HG03135 (cell line): ENCODE measurements around the gene CCL3.
A peak's percentile ranks its signal among the peaks of the same experiment; 100 is the strongest.
"Not testable (repeated sequence)": the region's sequence is repeated elsewhere in the genome, so short reads cannot be mapped to it uniquely, and the experiment has no call there.

Experiments
- ATAC-seq: cut with Tn5 transposase; IDR thresholded peaks from one replicate; pipeline ENCODE4 v1.9.1; 2021; ENCODE audit warnings: mild to moderate bottlenecking, moderate library complexity; ENCODE audit not compliant: unreplicated experiment

The CCL3 gene

GRCh38 chr17:36087897-36088572 is 1.9 kb downstream of the CCL3 start:
- ATAC-seq = not testable (repeated sequence)

GRCh38 chr17:36087471-36087870 is 2.5 kb downstream of the CCL3 start:
- ATAC-seq = not testable (repeated sequence)

DNA sequence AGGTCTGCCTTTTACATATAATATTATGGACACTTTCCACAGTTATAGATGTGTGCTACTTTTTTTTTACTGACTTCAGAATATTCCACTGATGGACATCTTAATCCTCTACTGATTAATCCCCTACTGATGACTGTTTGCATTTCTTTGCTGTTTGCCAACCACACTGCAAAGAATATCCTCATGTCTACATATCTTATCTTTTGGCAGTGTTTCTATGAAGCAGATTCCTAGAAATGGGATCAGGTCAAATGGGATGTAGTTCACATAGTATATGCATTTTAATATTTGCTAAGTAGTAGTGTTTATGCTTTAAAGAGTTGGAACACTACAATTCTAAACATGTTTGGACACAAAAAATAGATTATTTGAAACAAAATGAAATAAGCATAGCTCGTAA is 3.2 kb downstream of the CCL3 start:
- no peak for ATAC-seq

DNA sequence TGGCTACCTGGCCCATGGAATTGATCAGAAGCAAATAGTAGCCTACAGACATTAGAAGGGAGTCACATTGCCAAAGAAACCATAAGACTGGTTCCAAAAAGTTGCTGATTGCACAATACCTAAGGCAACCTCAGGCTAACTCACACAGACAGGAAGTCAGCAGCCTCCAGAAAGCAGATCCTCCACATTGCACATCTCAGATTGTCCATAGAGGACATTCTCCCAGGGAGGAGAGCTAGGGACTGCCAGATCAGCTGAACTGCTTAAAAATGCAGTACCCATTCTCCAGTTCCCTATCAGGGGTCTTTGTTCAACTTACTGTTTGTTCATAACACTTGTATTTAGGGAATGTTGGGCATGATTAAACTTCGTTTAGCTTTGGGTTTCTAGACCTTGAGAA is 4.2 kb downstream of the CCL3 start:
- no peak for ATAC-seq

- ATAC-seq = not testable (repeated sequence)
Observed at GRCh38 chr17:36083691-36084090, 6.3 kb downstream of the CCL3 start.

DNA sequence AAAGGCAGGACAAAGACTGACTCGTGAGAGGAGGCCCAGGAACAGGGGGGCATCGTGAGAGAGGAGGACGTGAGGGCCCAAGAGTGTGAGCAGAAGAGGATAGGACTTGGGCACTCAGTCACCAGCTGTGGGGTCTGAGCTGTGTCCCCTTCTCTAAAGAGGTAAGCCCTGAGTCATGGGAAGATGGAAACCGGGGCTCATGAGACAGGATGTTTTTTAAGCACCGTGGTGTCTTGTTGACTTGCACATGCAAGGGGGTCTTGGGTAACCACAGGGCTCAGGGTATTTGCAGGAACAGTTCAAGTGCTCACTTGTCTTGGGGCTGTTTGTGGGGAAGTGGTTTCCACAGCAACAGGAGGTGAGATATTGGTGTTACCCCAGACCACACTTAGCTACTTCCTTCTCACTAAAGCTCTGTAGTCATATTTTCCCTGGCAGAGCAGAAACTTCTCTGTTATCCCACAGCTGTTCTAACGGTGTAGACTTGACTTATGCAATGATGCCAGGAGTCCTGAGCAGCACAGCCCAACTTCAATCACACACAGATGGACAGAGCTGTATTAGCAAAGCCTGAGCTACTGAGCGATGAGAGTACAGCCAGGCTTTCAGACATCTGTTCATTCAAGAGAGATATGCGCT is 7.3 kb downstream of the CCL3 start:
- ATAC-seq = peak; percentile 48

- not testable (repeated sequence) for ATAC-seq
Observed at GRCh38 chr17:36081681-36082471, 8.1 kb downstream of the CCL3 start.

DNA sequence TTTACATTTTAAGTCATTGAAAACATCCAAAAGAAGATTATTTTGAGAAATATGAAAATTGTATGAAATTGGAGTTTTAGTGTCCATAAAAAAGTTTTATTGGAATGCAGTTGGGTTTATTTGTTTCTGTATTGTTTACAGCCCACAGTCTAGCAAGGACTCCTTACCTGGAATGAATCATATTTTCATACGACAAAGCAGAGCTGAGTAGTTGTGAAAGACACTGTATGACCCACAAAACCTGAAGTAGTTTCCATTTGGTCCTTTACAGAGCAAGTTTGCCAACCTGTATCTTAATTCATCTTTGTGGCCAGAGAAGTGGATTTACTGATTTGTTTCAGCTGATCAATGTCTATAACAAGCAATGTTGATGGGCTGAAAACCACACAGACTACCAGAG is 15.6 kb downstream of the CCL3 start:
- ATAC-seq = no peak

DNA sequence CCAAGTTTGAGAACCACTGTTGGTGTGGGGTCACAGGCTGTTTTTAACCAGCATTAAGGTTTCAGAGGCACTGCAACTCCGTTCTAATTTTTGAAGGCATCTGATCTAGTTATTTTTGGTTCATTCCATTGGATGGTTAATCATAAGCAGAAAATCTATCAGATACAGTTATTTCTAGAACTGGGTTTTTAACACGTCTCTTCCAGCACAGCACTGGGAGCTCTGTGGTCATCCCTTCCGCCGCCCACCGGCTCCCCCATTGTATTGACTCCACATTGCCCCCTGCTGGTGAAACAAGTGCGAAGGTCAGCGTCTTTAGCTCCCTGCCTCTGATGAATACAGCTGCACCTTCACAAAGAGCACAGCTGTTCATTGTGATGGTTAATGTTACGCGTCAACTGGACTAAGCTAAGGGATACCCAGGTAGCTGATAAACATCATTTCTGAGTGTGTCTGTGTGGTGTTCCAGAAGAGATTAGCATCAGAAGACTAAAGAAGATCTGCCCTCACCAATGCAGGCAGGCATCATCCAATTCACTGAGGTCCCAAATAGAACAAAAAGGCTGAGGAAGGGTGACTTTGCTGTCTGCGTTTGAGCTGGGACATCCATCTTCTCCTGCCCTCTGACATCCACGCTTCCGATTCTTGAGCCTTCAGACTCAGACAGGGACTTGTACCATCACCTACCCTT is 17.4 kb downstream of the CCL3 start:
- no peak for ATAC-seq

DNA sequence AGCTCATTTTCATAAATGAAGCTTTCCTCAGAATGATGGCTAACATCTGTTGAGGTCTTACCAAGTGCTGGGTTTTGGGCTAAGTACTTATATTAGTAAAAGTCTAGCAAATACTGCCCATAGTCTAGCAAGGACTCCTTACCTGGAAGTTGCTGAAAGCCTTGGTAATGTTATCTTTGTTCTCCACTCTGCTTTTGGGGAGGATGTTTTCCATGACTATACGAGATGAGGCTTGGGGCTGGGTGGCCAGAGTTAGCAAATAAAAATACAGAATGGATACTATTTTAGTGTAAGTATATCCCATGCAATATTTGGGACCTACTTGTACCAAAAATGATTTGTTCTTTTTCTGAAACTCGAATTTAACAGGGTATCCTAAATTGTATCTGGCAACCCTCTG is 18.2 kb downstream of the CCL3 start:
- ATAC-seq = no peak

DNA sequence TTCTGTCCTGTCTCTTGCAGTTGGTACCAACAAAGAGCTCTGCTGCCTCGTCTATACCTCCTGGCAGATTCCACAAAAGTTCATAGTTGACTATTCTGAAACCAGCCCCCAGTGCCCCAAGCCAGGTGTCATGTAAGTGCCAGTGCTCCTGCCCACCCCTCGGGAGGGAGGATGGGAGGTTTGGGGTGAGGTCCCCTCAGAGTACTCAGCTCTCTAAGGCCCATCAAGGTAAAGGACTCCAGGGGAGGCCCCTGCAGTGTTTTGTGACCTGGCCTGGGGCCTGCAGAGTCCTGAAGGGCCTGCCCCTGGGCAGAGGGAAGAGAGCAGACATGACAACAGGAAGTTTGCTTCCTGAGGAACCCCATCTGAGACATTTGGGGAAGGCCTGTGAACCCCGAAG is 19.5 kb downstream of the CCL3 start:
- ATAC-seq = no peak

GRCh38 chr17:36069136-36069535 is 20.8 kb downstream of the CCL3 start:
- no peak for ATAC-seq

- ATAC-seq = no peak
Observed at GRCh38 chr17:36068524-36068923, 21.4 kb downstream of the CCL3 start.

DNA sequence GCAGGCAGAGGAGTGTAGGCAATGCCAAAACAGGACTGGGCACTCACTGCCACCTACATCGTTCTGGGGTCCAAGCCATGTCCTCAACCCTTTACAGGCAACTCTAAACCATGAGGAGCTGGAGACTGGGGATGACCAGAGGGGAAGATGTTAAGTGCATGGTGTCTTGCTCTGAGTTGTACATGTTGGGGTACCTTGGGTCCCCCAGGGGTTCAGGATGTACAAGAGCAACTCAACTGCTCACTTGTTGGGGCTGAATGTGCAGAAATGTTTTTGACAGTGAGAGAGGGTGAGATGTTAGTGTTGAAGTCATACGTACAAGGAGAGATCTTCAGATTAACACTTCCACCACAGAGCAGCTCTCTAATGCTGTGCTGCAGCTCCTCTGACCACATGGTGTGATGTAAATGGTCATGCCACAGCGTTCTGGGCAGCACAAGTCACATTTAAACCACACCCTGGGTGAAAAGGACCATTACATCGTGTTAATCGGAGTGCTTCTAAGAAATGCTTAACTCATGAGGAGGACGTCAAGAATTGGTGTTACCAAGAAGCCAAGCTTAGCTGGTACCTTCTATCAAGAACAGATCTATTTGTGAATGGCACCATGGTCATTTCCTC is 23.5 kb downstream of the CCL3 start:
- ATAC-seq = no peak

- no peak for ATAC-seq
Observed at GRCh38 chr17:36063786-36064541, 26.0 kb downstream of the CCL3 start, which contains the start of gene CCL18. Gene CCL18 (plus strand): TSS chr17:36064272. CDS start chr17:36064343, 71 bp downstream.

GRCh38 chr17:36060816-36061215 is 29.1 kb downstream of the CCL3 start:
- ATAC-seq = no peak

GRCh38 chr17:36059406-36059805 is 30.5 kb downstream of the CCL3 start:
- ATAC-seq = no peak

- no peak for ATAC-seq
Observed at GRCh38 chr17:36057911-36058310, 32.0 kb downstream of the CCL3 start.

GRCh38 chr17:36055921-36056520 is 33.9 kb downstream of the CCL3 start:
- ATAC-seq = no peak

DNA sequence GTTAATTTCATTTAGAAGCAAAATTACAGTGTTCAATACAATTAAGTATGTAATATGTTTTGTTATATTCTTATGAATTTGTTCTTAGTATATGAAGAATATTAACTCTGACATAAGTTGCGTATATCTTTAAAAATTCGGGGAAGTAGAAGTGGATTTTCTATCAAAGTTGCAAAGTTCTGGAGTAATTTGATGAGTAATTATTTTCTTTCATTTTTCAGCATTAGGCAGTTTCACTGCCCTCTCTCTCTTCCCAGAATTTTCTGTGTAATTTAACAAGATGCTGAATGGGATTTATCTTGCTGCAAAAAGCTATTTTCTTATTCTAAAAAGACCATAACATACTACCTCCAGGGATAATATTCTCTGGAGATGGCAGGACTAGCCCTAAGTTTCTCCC is 34.8 kb downstream of the CCL3 start:
- no peak for ATAC-seq
